A673 (cell line): Measurements from ENCODE around the gene EPHA8.

Experiments
- CTCF ChIP-seq: fragments of 300-800, 200-600 bp; sonication (generic); conservative IDR thresholded peaks from 2 replicates; pipeline ENCODE4 v1.5.1; 2017; ENCODE audit warnings: low read depth, mild to moderate bottlenecking, antibody characterized with exemption, low read length, moderate library complexity, mixed read lengths
- EZH2 ChIP-seq: fragments of 200-600 bp; sonication (generic); IDR thresholded peaks from 2 replicates; pipeline ENCODE4 v1.6.1; 2017; ENCODE audit warnings: borderline replicate concordance, low read depth, mild to moderate bottlenecking, mixed read lengths, antibody characterized with exemption, low read length; ENCODE audit not compliant: poor library complexity, severe bottlenecking

- TF ChIP-seq CTCF (no peak), EZH2 (no peak)
Measured at GRCh38 chr1:22643928-22644327, 80.6 kb downstream of the EPHA8 start.
